Testis (tissue), 3 donors: ENCODE data around the gene LAMTOR3. TPM values are rescaled to one million over a fixed set of nuclear protein-coding genes. Genes with fewer than 3 reads are reported as not detected.

Experiments used
- DNase-seq: peaks from one replicate; pipeline ENCODE4 v3.0.0-alpha.2; 2019
- H3K27ac ChIP-seq, 2 donors: fragments of 200-600 bp; sonication (generic); one replicate each; pipeline ENCODE4 v1.5.1; 2019
- H3K27me3 ChIP-seq: fragments of 200-600 bp; sonication (generic); one replicate; pipeline ENCODE4 v1.5.1; 2019
- H3K36me3 ChIP-seq: fragments of 200-600 bp; sonication (generic); one replicate; pipeline ENCODE4 v1.5.1; 2017; ENCODE audit warnings: low read depth; ENCODE audit errors: missing control alignments
- H3K4me1 ChIP-seq: fragments of 200-600 bp; sonication (generic); one replicate; pipeline ENCODE4 v1.5.1; 2019
- H3K4me3 ChIP-seq, 2 donors: fragments of 200-600 bp; sonication (generic); one replicate each; pipeline ENCODE4 v1.5.1; 2017 to 2019
- H3K9me3 ChIP-seq: fragments of 200-600 bp; sonication (generic); one replicate; pipeline ENCODE4 v1.5.1; 2017
- POLR2A ChIP-seq: fragments of 450-650 bp; IDR thresholded peaks from one replicate; pipeline ENCODE4 v1.6.1; 2017; ENCODE audit warnings: antibody characterized with exemption, mild to moderate bottlenecking, moderate library complexity
- WGBS, 2 donors: methylation state at CpG; one replicate each; pipeline ENCODE4 v1.1.5; 2018; 5-methylcytosine and 5-hydroxymethylcytosine counted together
- intact Hi-C: fragments of 100-400 bp; cut with DNase I; formaldehyde crosslinking; loops from one replicate; pipeline ENCODE4 v1.15.1; 2023; ENCODE audit warnings: low total_unique reads
- polyA plus RNA-seq: library from polyadenylated mRNA; stranded (reverse); fragments of 350-450 nt; fragmentation: Illumina TruSeq; extraction: RNeasy Lipid Tissue Mini Kit (QIAGEN cat#74804); gene quantifications from one replicate; pipeline ENCODE4 v1.2.3, GENCODE V29; 2014; ENCODE audit warnings: low read depth, low replicate concordance; ENCODE audit not compliant: insufficient read depth
- total RNA-seq, 2 donors: library from RNA; depleted of rRNA; stranded (reverse); fragments of >200 nt; gene quantifications; one replicate each; pipeline ENCODE4 v1.2.3, GENCODE V29; 2016
- TF ChIP-seq, protein P1 (sequence below), 3 experiments: fragments of 450-650 bp in 2 of 3; fragments of 200-600 bp in 1 of 3; sonication (generic) in 1 of 3; IDR thresholded peaks; one replicate each; pipeline ENCODE4 v1.5.1; 2016 to 2019; ENCODE audit warnings: antibody characterized with exemption in 3 of 3, mild to moderate bottlenecking in 2 of 3, moderate library complexity in 1 of 3

Gene LAMTOR3
- total and polyA plus RNA-seq, 3 donors from 2014 or later, result 42.0 to 51.7 (median 50.2) TPM

DNA sequence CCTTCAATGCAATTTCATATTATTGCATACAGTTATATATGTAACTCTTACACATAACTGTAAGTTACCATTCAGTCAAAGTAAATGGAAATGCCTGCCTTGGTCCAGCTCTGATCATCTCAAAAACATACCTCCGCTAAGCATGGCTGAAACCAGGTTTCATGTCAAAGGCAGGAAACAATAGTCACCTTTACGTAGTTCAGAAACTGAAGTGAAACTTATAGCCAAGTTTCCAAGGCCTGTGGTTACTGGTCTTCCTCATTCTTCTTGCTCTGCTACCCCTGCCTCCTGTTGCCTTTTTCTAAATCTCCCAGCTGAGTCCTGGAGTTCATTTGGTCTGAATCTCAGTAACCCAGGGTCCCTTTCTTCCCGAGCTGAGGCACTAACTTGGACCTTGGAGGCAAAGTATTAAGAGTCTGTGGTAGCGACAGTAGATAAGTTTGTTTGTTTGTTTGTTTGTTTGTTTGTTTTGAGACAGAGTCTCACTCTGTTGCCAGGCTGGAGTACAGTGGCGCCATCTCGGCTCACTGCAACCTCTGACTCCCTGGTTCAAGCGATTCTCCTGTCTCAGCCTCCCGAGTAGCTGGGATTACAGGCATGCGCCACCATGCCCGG is 46.8 kb downstream of the LAMTOR3 start:
- Histone ChIP-seq H3K27ac (no peak overlapping the region), H3K9me3 (no peaks in the 10 kb centered on the region), H3K4me1 (peaks cover 15% of the 10 kb centered on the region), H3K27me3 (no peaks in the 10 kb centered on the region), H3K4me3 (no peak overlapping the region), H3K36me3 (no peaks in the 10 kb centered on the region)
- no peak for TF ChIP-seq POLR2A
- TF ChIP-seq, protein P1, sequence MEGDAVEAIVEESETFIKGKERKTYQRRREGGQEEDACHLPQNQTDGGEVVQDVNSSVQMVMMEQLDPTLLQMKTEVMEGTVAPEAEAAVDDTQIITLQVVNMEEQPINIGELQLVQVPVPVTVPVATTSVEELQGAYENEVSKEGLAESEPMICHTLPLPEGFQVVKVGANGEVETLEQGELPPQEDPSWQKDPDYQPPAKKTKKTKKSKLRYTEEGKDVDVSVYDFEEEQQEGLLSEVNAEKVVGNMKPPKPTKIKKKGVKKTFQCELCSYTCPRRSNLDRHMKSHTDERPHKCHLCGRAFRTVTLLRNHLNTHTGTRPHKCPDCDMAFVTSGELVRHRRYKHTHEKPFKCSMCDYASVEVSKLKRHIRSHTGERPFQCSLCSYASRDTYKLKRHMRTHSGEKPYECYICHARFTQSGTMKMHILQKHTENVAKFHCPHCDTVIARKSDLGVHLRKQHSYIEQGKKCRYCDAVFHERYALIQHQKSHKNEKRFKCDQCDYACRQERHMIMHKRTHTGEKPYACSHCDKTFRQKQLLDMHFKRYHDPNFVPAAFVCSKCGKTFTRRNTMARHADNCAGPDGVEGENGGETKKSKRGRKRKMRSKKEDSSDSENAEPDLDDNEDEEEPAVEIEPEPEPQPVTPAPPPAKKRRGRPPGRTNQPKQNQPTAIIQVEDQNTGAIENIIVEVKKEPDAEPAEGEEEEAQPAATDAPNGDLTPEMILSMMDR (IDR thresholded peaks at IDR 0.05), result no peak
- no peak for DNase-seq
- intact Hi-C loops, result no loop called here
- WGBS, 2 donors, result 82 to 88% methylated on average over 10 of the region's 10 CpGs

DNA sequence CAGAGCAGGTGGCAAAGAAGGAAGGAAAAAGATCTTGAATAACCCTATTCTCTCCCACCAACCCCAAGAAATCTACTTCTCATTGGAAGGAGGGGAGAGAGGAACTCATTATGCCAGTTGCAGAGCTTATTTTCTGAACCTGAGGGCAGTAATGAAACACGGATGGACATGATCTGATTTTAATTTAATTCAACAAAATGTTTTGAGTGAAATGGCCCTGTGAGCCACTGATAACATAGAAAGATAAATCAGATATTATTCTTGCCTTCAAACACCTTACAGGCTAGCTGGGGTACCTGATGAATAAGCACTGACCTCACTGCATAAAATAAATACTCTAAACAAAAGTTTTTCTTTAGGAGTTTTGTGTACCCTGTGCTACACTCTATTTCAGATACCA is 47.3 kb downstream of the LAMTOR3 start:
- WGBS, 2 donors, result 71 to 83% methylated on average over 1 of the region's 1 CpG
- no peaks in the 10 kb centered on the region for H3K27me3 ChIP-seq
- peaks cover 19% of the 10 kb centered on the region for H3K4me1 ChIP-seq
- H3K4me3 ChIP-seq, result no peak overlapping the region
- no peak for DNase-seq
- TF ChIP-seq, protein P1 (IDR thresholded peaks at IDR 0.05), result no peak
- TF ChIP-seq POLR2A, result no peak
- no peak overlapping the region for H3K27ac ChIP-seq
- no peaks in the 10 kb centered on the region for H3K36me3 ChIP-seq
- H3K9me3 ChIP-seq, result no peaks in the 10 kb centered on the region
- intact Hi-C loops, result no loop called here

DNA sequence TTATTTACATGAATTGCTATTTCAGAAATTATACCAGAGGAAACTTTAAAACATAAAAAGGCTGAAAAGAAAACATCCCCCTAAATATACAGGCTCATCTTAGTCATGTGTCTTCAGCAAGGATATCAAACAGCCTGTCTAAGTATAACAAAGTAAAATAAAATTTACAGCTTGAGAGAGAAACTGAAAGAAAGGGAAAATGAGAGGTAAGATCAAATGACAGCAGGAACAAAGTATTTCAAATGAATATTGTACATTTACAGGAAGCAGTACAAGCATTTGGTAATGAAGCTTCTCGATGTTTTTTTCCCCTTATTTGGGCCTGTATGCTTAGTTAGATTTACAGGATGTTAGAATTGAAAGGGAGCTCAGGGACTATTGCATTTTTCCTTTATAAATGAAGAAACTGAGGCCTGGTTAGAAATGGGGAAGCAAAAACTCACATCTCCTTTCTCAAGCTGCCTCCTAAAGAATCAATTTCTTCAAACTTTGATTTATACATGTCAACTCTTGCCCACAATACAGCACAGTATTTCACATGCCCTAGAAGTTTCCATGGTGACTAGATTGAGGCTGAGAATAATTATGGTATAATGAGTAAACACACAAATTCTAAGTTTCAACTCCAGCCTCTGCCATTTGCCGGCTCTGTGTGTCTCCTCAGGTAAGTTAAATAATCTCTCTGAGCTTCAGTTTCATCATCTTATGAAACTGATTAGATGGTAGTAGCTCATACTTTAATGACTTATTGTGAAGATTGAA is 48.3 kb downstream of the LAMTOR3 start:
- Histone ChIP-seq H3K27me3 (no peaks in the 10 kb centered on the region), H3K36me3 (no peaks in the 10 kb centered on the region), H3K4me3 (no peak overlapping the region), H3K9me3 (no peaks in the 10 kb centered on the region), H3K4me1 (peaks cover 21% of the 10 kb centered on the region), H3K27ac (peak overlapping the region in 1 of 2 donors; percentile 62)
- DNase-seq, result no peak
- WGBS, 2 donors, result 70 to 84% methylated on average over 2 of the region's 2 CpGs
- TF ChIP-seq, protein P1 (IDR thresholded peaks at IDR 0.05), result no peak
- no peak for TF ChIP-seq POLR2A
- intact Hi-C loops, result no loop called here

DNA sequence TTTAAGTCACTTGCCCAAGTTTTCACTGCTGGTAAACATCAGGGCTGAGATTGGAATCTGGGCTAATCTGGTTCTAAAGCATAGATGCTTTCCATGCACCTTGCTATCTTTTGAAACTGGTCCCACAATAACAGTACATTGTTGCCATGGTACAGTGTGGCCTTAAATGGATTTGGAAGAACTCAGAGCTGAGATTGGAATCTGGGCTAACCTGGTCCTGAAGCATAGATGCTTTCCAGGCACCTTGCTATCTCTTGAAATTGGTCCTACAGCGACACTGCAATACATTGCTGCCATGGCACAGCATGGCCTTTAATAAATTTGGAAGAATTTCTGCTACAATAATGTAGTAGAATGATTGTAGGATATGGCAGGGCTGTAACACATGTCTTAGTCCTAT is 49.0 kb downstream of the LAMTOR3 start:
- H3K4me3 ChIP-seq, result no peak overlapping the region
- TF ChIP-seq, protein P1 (IDR thresholded peaks at IDR 0.05), result no peak
- no peak for TF ChIP-seq POLR2A
- no peaks in the 10 kb centered on the region for H3K9me3 ChIP-seq
- no peak for DNase-seq
- peaks cover 21% of the 10 kb centered on the region for H3K4me1 ChIP-seq
- intact Hi-C loops, result no loop called here
- H3K27me3 ChIP-seq, result no peaks in the 10 kb centered on the region
- H3K27ac ChIP-seq, result peak overlapping the region in 1 of 2 donors; percentile 62
- 58 to 73% methylated on average over 1 of the region's 1 CpG for WGBS, 2 donors
- H3K36me3 ChIP-seq, result no peaks in the 10 kb centered on the region
